Tibial nerve (tissue), 4 donors: ENCODE data around the gene CHI3L1. TPM values are rescaled to one million over a fixed set of nuclear protein-coding genes. Genes with fewer than 3 reads are reported as not detected.

Experiments
- DNase-seq, 2 donors: peaks; one replicate each; pipeline ENCODE4 v3.0.0-alpha.2; 2019; ENCODE audit warnings: low spot score in 2 of 2
- H3K27ac ChIP-seq, 4 donors: fragments of 200-600 bp; sonication (generic) in 3 of 4; one replicate each; pipeline ENCODE4 v1.5.1; 2017 to 2019; ENCODE audit warnings: mild to moderate bottlenecking in 1 of 4
- H3K27me3 ChIP-seq, 2 donors: fragments of 200-600 bp; sonication (generic) in 1 of 2; one replicate each; pipeline versions ENCODE4 v1.5.1 to v1.6.0; 2017 to 2019
- H3K36me3 ChIP-seq, 3 donors: fragments of 200-600 bp; sonication (generic); one replicate each; pipeline ENCODE4 v1.5.1; 2018 to 2019
- H3K4me1 ChIP-seq, 4 donors: fragments of 200-600 bp; sonication (generic) in 3 of 4; one replicate each; pipeline ENCODE4 v1.5.1; 2017 to 2019
- H3K4me3 ChIP-seq, 4 donors: fragments of 200-600 bp; sonication (generic) in 3 of 4; one replicate each; pipeline ENCODE4 v1.5.1; 2017 to 2019; ENCODE audit warnings: mild to moderate bottlenecking in 1 of 4, moderate library complexity in 1 of 4
- H3K9me3 ChIP-seq, 4 donors: fragments of 200-600 bp; sonication (generic) in 3 of 4; one replicate each; pipeline ENCODE4 v1.5.1; 2017 to 2019
- CTCF ChIP-seq, 5 experiments: fragments of 200-600 bp in 3 of 5; fragments of 450-650 bp in 2 of 5; sonication (generic) in 3 of 5; IDR thresholded peaks; one replicate each; pipeline ENCODE4 v1.5.1; 2016 to 2019; ENCODE audit warnings: antibody characterized with exemption in 5 of 5, mild to moderate bottlenecking in 3 of 5, moderate library complexity in 2 of 5
- EP300 ChIP-seq, 2 donors: sonication (generic); formaldehyde crosslinking; IDR thresholded peaks; one replicate each; pipeline ENCODE4 v1.6.1; 2017; ENCODE audit warnings: antibody characterized with exemption in 2 of 2, mild to moderate bottlenecking in 1 of 2
- POLR2A ChIP-seq, 2 donors: fragments of 450-650 bp; IDR thresholded peaks; one replicate each; pipeline ENCODE4 v1.6.1; 2017; ENCODE audit warnings: antibody characterized with exemption in 2 of 2, mild to moderate bottlenecking in 2 of 2, moderate library complexity in 2 of 2
- whole genome bisulfite sequencing, 2 donors: methylation state at CpG; one replicate each; pipeline ENCODE4 v1.1.5; 2018; 5-methylcytosine and 5-hydroxymethylcytosine counted together
- total RNA-seq, 4 donors: library from RNA; depleted of rRNA; stranded (reverse); fragments of >200 nt; gene quantifications; one replicate each; pipeline ENCODE4 v1.1.0, GENCODE V29; 2016

The CHI3L1 gene
- total RNA-seq, 4 donors from 2014 or later = 5.0 to 150 (median 18.8) TPM; not detected in 1

- H3K27ac ChIP-seq = no peak overlapping the region
- H3K9me3 ChIP-seq = no peaks in the 10 kb centered on the region
- no peaks in the 10 kb centered on the region for H3K27me3 ChIP-seq
- no peak for DNase-seq
- no peaks in the 10 kb centered on the region for H3K4me1 ChIP-seq
- H3K4me3 ChIP-seq = no peak overlapping the region
- no peaks in the 10 kb centered on the region for H3K36me3 ChIP-seq
- no peak for TF ChIP-seq EP300 (IDR thresholded peaks at IDR 0.05)
- TF ChIP-seq CTCF (IDR thresholded peaks at IDR 0.05) = no peak
- TF ChIP-seq POLR2A (IDR thresholded peaks at IDR 0.05) = no peak
- WGBS, 2 donors = 89 to 93% methylated on average over 9 to 13 of the region's 14 CpGs
Observed at GRCh38 chr1:203178821-203179666, 7.5 kb downstream of the CHI3L1 start.

GRCh38 chr1:203178083-203178482, 8.4 kb downstream of the CHI3L1 start:
- Histone ChIP-seq H3K36me3 (no peaks in the 10 kb centered on the region), H3K4me1 (no peaks in the 10 kb centered on the region), H3K4me3 (no peak overlapping the region), H3K9me3 (no peaks in the 10 kb centered on the region), H3K27ac (no peak overlapping the region), H3K27me3 (no peaks in the 10 kb centered on the region)
- no peak for DNase-seq
- WGBS, 2 donors = 63 to 66% methylated on average over 5 of the region's 5 CpGs
- TF ChIP-seq EP300 (IDR thresholded peaks at IDR 0.05) (no peak), POLR2A (IDR thresholded peaks at IDR 0.05) (no peak), CTCF (IDR thresholded peaks at IDR 0.05) (no peak)

- Histone ChIP-seq H3K27me3 (no peaks in the 10 kb centered on the region), H3K27ac (no peak overlapping the region), H3K4me1 (no peaks in the 10 kb centered on the region), H3K36me3 (no peaks in the 10 kb centered on the region), H3K4me3 (no peak overlapping the region), H3K9me3 (no peaks in the 10 kb centered on the region)
- 45 to 47% methylated on average over 7 to 9 of the region's 9 CpGs for WGBS, 2 donors
- TF ChIP-seq EP300 (IDR thresholded peaks at IDR 0.05) (no peak), CTCF (IDR thresholded peaks at IDR 0.05) (no peak), POLR2A (IDR thresholded peaks at IDR 0.05) (no peak)
- no peak for DNase-seq
Observed at GRCh38 chr1:203177470-203178039, 8.9 kb downstream of the CHI3L1 start.

- no peak overlapping the region for H3K4me3 ChIP-seq
- H3K27me3 ChIP-seq = no peaks in the 10 kb centered on the region
- no peak overlapping the region for H3K27ac ChIP-seq
- no peaks in the 10 kb centered on the region for H3K4me1 ChIP-seq
- 84 to 90% methylated on average over 6 of the region's 6 CpGs for WGBS, 2 donors
- no peaks in the 10 kb centered on the region for H3K36me3 ChIP-seq
- H3K9me3 ChIP-seq = no peaks in the 10 kb centered on the region
- no peak for DNase-seq
- TF ChIP-seq POLR2A (IDR thresholded peaks at IDR 0.05) (no peak), EP300 (IDR thresholded peaks at IDR 0.05) (no peak), CTCF (IDR thresholded peaks at IDR 0.05) (no peak)
Observed at GRCh38 chr1:203177036-203177405, 9.5 kb downstream of the CHI3L1 start.

- H3K9me3 ChIP-seq = no peaks in the 10 kb centered on the region
- H3K36me3 ChIP-seq = no peaks in the 10 kb centered on the region
- H3K4me1 ChIP-seq = no peaks in the 10 kb centered on the region
- no peak overlapping the region for H3K27ac ChIP-seq
- H3K27me3 ChIP-seq = no peaks in the 10 kb centered on the region
- no peak for DNase-seq
- TF ChIP-seq CTCF (IDR thresholded peaks at IDR 0.05) = no peak
- TF ChIP-seq POLR2A (IDR thresholded peaks at IDR 0.05) = no peak
- TF ChIP-seq EP300 (IDR thresholded peaks at IDR 0.05) = no peak
- 80 to 86% methylated on average over 9 of the region's 9 CpGs for whole genome bisulfite sequencing, 2 donors
- no peak overlapping the region for H3K4me3 ChIP-seq
Observed at GRCh38 chr1:203176273-203177035, 10.1 kb downstream of the CHI3L1 start.
